ENCODE measurements around the gene PRLR. TPM values are rescaled to one million over a fixed set of nuclear protein-coding genes. Genes with fewer than 3 reads are reported as not detected.

PRLR gene
- total and polyA plus RNA-seq, 2 of the 8 experiments (the other 6 are each of a cell fraction or from before 2014, with no cell fraction given) = 0.53 to 2.5 TPM

DNA sequence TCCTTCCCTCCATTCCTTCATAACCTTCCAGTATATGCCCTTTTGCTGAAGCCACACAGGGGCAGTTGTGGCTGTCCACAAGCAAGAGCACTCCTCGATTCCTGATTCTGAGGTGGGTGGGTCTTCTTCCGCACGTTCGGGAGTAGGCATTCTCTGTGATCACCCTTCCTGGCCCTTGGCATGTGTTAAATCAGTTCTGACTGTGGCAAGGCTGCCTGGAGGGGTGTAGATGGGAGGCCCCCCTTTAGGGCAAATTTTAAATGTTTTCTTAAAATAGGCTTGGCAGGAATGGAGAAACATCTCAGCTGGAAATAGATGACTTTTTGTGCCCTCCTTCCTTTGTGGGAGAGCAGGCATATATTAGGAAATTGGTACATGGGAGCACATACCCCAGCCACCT lies 185.6 kb downstream of the PRLR start:
- DNase-seq (ENCODE audit: low read depth in 1 of 2, low spot score in 2 of 2) = no peak
- FAIRE-seq = no peak
- WGBS, 2 experiments (ENCODE audit: extremely low coverage in 1 of 2, insufficient coverage in 1 of 2, insufficient read length in 1 of 2, insufficient replicate concordance in 2 of 2, low coverage in 1 of 2, low lambda C conversion rate in 2 of 2, missing lambda C conversion rate in 1 of 2) = 98% methylated on average over 4 of the region's 4 CpGs; no CpG with 5 or more reads in 1 of the 2 experiments
- H4K5ac ChIP-seq (ENCODE audit: insufficient read length, low read depth, low read length) = no peak overlapping the region
- no peak overlapping the region for H3K23ac ChIP-seq (ENCODE audit: insufficient read length)
- no peak overlapping the region for H3K27ac ChIP-seq (ENCODE audit: low read depth, low read length)
- H2BK120ac ChIP-seq (replicated peaks; ENCODE audit: low read depth, low read length) = no peak overlapping the region
- H3K4me2 ChIP-seq (ENCODE audit: insufficient read depth in 1 of 2, low read depth in 2 of 2, low read length in 2 of 2) = no peak overlapping the region
- H2BK5ac ChIP-seq (ENCODE audit: low read depth, low read length) = no peak overlapping the region
- no peaks in the 10 kb centered on the region for H3K79me1 ChIP-seq (ENCODE audit: low read depth, low read length)
- H3K23me2 ChIP-seq (ENCODE audit: low read depth, low read length) = no peaks in the 10 kb centered on the region
- H2BK12ac ChIP-seq (ENCODE audit: low read depth, low read length) = no peak overlapping the region
- H3K4me1 ChIP-seq (replicated peaks in 1 of 4; ENCODE audit: control insufficient read depth in 3 of 4, insufficient read depth in 4 of 4, low read length in 3 of 4) = no peaks in the 10 kb centered on the region
- H3K14ac ChIP-seq (ENCODE audit: insufficient read length) = no peak overlapping the region
- no peak overlapping the region for H2BK20ac ChIP-seq (ENCODE audit: low read length)
- H3K18ac ChIP-seq (ENCODE audit: extremely low read depth, low read length) = no peak overlapping the region
- POLR2A ChIA-PET (ENCODE audit: partially characterized antibody) = no interaction called here
- H3K56ac ChIP-seq (replicated peaks; ENCODE audit: insufficient read length, low read depth, low read length) = no peak overlapping the region
- H2AFZ ChIP-seq (ENCODE audit: low read length) = no peak overlapping the region
- H2AK5ac ChIP-seq (ENCODE audit: low read depth, low read length) = no peak overlapping the region
- H4K91ac ChIP-seq (replicated peaks; ENCODE audit: insufficient read length, low read length) = no peak overlapping the region
- H3K9ac ChIP-seq (replicated peaks in 1 of 4; ENCODE audit: extremely low read depth in 1 of 4, low read depth in 3 of 4, low read length in 3 of 4) = no peak overlapping the region
- H3K9me3 ChIP-seq (ENCODE audit: insufficient read depth in 2 of 2, low read depth in 1 of 2, low read length in 1 of 2) = no peaks in the 10 kb centered on the region
- no peak overlapping the region for H3K4me3 ChIP-seq (ENCODE audit: extremely low read depth in 1 of 4, insufficient read depth in 2 of 4, low read depth in 3 of 4, low read length in 4 of 4)
- H3K79me2 ChIP-seq (ENCODE audit: control insufficient read depth in 1 of 2, insufficient read depth in 2 of 2, low read length in 2 of 2) = no peaks in the 10 kb centered on the region
- H2BK15ac ChIP-seq (ENCODE audit: low read length) = no peak overlapping the region
- H4K8ac ChIP-seq (ENCODE audit: extremely low read depth, insufficient read depth, low read length) = no peak overlapping the region
- no peaks in the 10 kb centered on the region for H4K20me1 ChIP-seq (replicated peaks in 1 of 2; ENCODE audit: control insufficient read depth in 1 of 2, insufficient read depth in 2 of 2, low read length in 2 of 2)
- H3K36me3 ChIP-seq (ENCODE audit: control insufficient read depth in 2 of 4, insufficient read depth in 4 of 4, low read length in 3 of 4) = no peaks in the 10 kb centered on the region
- no peak overlapping the region for H3K4ac ChIP-seq (replicated peaks; ENCODE audit: insufficient read length, low read depth, low read length)
- CTCF ChIA-PET (ENCODE audit: partially characterized antibody) = interaction anchor here (1.4 kb wide), 1 partner anchor 46 kb away, joined by 3 read pairs; no protein-coding TSS in a partner anchor
- no peaks in the 10 kb centered on the region for H3K27me3 ChIP-seq (replicated peaks in 1 of 4; ENCODE audit: control insufficient read depth in 3 of 4, extremely low read depth in 1 of 4, insufficient read depth in 3 of 4, low read length in 3 of 4)
